Measurements from ENCODE around the gene CNOT11. TPM values are rescaled to one million over a fixed set of nuclear protein-coding genes. Genes with fewer than 3 reads are reported as not detected.

Gene CNOT11
- total and polyA plus RNA-seq, 9 donors = 11.5 to 55.1 (median 21.0) TPM

DNA sequence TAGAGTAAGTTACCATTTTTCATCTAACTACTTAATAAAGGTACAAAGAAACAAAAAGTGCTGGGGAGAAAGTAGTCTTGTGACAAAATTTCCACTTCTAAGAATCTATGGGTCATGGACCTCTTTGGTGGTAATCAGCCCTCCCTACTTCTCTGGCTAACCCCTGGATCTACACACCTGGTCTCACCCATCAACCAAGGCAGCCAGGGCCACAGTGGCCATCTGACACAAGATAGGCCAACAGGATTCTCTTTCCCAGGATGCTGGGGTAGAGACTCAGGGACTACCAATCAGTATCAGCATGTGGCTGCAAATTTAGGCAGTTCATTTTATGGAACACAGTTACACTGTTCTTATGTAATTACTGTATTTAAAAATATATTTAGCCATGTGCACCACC is 38.0 kb downstream of the CNOT11 start:
- no peak for DNase-seq
- no peak for TF ChIP-seq EP300 (IDR thresholded peaks at IDR 0.05)
- TF ChIP-seq, protein P1, sequence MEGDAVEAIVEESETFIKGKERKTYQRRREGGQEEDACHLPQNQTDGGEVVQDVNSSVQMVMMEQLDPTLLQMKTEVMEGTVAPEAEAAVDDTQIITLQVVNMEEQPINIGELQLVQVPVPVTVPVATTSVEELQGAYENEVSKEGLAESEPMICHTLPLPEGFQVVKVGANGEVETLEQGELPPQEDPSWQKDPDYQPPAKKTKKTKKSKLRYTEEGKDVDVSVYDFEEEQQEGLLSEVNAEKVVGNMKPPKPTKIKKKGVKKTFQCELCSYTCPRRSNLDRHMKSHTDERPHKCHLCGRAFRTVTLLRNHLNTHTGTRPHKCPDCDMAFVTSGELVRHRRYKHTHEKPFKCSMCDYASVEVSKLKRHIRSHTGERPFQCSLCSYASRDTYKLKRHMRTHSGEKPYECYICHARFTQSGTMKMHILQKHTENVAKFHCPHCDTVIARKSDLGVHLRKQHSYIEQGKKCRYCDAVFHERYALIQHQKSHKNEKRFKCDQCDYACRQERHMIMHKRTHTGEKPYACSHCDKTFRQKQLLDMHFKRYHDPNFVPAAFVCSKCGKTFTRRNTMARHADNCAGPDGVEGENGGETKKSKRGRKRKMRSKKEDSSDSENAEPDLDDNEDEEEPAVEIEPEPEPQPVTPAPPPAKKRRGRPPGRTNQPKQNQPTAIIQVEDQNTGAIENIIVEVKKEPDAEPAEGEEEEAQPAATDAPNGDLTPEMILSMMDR (IDR thresholded peaks at IDR 0.05) = no peak
- no peak for TF ChIP-seq POLR2A (IDR thresholded peaks at IDR 0.05)
- Histone ChIP-seq H3K36me3 (no peaks in the 10 kb centered on the region), H3K27ac (no peak overlapping the region), H3K4me3 (no peak overlapping the region), H3K4me1 (ENCODE audit: insufficient read depth) (peaks cover under 1% of the 10 kb centered on the region), H3K9me3 (no peaks in the 10 kb centered on the region), H3K27me3 (no peaks in the 10 kb centered on the region)
- intact Hi-C loops (cut with DNase I) = no loop called here

DNA sequence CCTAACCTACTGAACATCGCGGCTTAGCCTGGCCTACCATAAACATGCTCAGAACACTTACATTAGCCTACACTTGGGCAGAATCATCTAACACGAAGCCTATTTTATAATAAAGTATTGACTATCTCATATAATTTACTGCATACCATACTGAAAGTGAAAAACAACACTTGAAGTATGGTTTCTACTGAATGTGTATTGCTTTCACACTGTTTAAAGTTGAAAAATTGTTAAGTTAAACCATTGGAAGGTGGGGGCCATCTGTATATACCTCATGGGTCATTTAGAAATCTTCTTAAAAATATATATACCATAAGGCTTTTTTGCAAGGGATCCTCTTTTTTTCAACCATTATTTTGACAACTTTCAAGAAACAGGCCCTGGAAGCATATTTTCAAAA is 39.3 kb downstream of the CNOT11 start:
- Histone ChIP-seq H3K27me3 (no peaks in the 10 kb centered on the region), H3K4me1 (ENCODE audit: insufficient read depth) (peaks cover 2% of the 10 kb centered on the region), H3K36me3 (no peaks in the 10 kb centered on the region), H3K4me3 (no peak overlapping the region), H3K27ac (no peak overlapping the region), H3K9me3 (no peaks in the 10 kb centered on the region)
- TF ChIP-seq POLR2A (IDR thresholded peaks at IDR 0.05) (no peak), EP300 (IDR thresholded peaks at IDR 0.05) (no peak)
- TF ChIP-seq, protein P1 (IDR thresholded peaks at IDR 0.05) = no peak
- no peak for DNase-seq
- 92 to 94% (median 93%) methylated on average over 3 of the region's 3 CpGs for WGBS, 3 donors
- intact Hi-C loops (cut with DNase I) = no loop called here

DNA sequence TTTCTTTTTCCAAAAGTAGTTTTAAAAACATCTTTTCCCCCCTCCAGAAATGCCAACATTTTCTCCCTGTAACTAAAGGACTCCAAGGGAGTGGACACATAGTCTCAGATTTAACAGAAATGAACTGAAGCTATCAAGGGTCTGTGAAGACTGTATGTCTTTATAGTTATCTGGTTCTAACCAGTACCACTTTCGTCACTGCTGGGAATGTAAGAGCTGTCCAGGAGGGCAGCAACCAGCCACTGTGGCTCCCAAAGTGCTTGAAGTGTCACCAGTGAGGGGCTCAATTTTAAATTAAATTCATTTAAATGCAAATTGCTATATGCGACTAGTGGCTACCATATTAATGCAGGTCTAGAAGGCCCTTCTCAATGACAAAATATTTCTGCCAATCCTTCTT is 40.9 kb downstream of the CNOT11 start:
- intact Hi-C loops (cut with DNase I) = no loop called here
- peaks cover 4% of the 10 kb centered on the region for H3K4me1 ChIP-seq (ENCODE audit: insufficient read depth)
- H3K27me3 ChIP-seq = no peaks in the 10 kb centered on the region
- H3K4me3 ChIP-seq = no peak overlapping the region
- no peak overlapping the region for H3K27ac ChIP-seq
- DNase-seq = no peak
- no peaks in the 10 kb centered on the region for H3K36me3 ChIP-seq
- WGBS, 3 donors = 93 to 98% (median 97%) methylated on average over 2 of the region's 2 CpGs
- no peaks in the 10 kb centered on the region for H3K9me3 ChIP-seq
- TF ChIP-seq POLR2A (IDR thresholded peaks at IDR 0.05) (no peak), EP300 (IDR thresholded peaks at IDR 0.05) (no peak)
- TF ChIP-seq, protein P1 (IDR thresholded peaks at IDR 0.05) = no peak

DNA sequence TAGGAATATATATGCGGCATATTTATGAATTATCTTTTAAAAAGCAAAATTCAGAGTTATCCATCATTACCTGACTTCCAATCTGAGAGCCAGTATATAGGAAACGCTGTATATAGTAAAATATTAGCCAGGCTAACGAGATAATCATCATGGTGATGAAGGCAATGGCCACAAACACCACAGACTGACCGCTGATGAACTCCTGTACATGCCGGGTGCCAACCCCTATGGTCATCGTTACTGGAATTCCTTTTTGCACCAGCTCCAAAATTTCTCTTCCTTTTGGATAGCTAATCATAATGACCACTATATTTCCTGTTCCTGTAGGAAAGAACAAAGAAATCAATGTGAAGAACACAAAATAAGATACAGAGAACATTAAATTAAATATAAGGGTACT is 42.2 kb downstream of the CNOT11 start:
- Histone ChIP-seq H3K27ac (no peak overlapping the region), H3K9me3 (no peaks in the 10 kb centered on the region), H3K36me3 (no peaks in the 10 kb centered on the region), H3K4me1 (ENCODE audit: insufficient read depth) (peaks cover 4% of the 10 kb centered on the region), H3K27me3 (no peaks in the 10 kb centered on the region), H3K4me3 (no peak overlapping the region)
- DNase-seq = no peak
- TF ChIP-seq EP300 (IDR thresholded peaks at IDR 0.05) (no peak), POLR2A (IDR thresholded peaks at IDR 0.05) (no peak)
- TF ChIP-seq, protein P1 (IDR thresholded peaks at IDR 0.05) = no peak
- 93 to 95% (median 94%) methylated on average over 6 of the region's 6 CpGs for WGBS, 3 donors
- intact Hi-C loops (cut with DNase I) = no loop called here

DNA sequence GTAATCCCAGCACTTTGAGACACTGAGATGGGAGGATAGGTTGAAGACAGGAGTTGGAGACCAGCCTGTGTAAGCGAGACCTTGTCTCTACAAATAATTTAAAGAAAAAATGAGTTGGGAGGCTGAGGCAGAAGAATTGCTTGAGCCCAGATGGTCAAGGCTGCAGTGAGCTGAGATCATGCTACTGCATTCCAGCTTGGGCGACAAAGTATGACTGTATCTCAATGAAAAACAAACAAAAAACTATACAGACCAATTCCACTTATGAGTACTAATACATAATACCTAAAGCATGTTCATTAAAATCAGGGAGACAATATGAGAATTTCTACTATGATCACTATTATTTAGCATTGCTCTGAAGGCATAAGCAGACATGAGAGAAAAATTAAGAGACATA is 43.2 kb downstream of the CNOT11 start:
- intact Hi-C loops (cut with DNase I) = no loop called here
- Histone ChIP-seq H3K4me3 (no peak overlapping the region), H3K27ac (no peak overlapping the region), H3K9me3 (no peaks in the 10 kb centered on the region), H3K36me3 (no peaks in the 10 kb centered on the region), H3K4me1 (ENCODE audit: insufficient read depth) (peaks cover 6% of the 10 kb centered on the region), H3K27me3 (no peaks in the 10 kb centered on the region)
- DNase-seq = no peak
- TF ChIP-seq, protein P1 (IDR thresholded peaks at IDR 0.05) = no peak
- TF ChIP-seq EP300 (IDR thresholded peaks at IDR 0.05) = no peak
- TF ChIP-seq POLR2A (IDR thresholded peaks at IDR 0.05) = no peak
- 45 to 60% (median 49%) methylated on average over 2 of the region's 2 CpGs for WGBS, 3 donors

Data from ovary (tissue), 9 donors.